Measurements from ENCODE around the gene KIF3A.

The KIF3A gene

DNA sequence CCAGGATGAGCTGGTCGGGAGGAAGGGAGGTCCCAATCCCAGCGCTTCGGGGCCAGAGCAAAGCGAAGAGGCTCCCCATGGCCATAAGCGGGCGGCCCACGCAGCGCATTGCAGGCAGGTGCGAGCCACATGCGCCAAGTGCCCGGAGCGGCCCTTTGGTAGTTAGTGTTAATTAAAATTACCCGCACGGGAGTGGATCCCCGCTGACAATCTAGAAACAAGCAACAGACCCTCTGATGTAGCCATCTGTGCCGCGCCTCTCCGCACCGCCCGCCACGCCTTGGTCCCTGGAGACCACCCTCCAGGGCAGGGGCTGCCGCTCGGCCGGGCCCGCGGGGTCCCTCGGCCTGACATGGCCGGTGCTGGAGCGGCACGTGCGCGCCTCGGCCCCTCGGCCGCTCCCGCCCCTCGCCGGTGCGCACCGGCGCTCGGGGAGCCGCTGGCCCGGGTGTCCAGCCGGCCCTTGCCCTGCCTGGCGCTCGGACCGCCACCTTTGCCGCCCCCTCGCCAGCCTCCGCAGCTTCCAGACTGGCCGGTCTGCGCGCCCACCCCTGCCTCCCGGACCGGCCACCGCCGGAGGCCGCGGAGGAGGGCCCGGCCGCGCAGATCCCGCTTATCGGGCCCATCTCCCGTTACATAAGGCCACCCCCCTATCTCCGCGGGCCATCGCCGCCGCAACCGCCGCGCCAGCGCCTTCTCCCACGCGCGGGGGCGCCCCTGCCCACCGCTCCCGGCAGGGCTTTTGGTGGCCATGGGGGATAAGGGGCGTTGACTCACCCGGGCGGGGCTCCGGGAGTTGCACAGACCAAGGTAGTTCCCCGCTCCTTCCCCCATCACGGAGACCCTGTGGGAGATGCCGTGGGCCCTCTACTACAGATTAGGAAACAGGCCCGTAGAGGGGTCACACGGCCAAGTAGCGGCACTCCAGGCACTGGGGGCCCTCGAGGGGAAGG is 81.2 kb downstream of the KIF3A start:
- no peak for TF ChIP-seq CTCF (IDR thresholded peaks at IDR 0.05; ENCODE audit: low read length)
- DNase-seq: no peak
- Histone ChIP-seq H3K36me3 (replicated peaks; ENCODE audit: insufficient read depth, low read length) (no peaks in the 10 kb centered on the region), H3K79me2 (ENCODE audit: low read length) (no peaks in the 10 kb centered on the region), H4K20me1 (ENCODE audit: insufficient read depth, low read length) (no peaks in the 10 kb centered on the region), H3K27me3 (replicated peaks; ENCODE audit: insufficient read depth, low read length) (no peaks in the 10 kb centered on the region), H3K4me1 (ENCODE audit: low read length) (no peaks in the 10 kb centered on the region), H3K9ac (ENCODE audit: low read length) (no peak overlapping the region), H2AFZ (ENCODE audit: low read length) (no peak overlapping the region), H3K9me2 (replicated peaks; ENCODE audit: insufficient read depth, low read length) (no peaks in the 10 kb centered on the region), H3K9me3 (replicated peaks; ENCODE audit: insufficient read depth, low read length) (no peaks in the 10 kb centered on the region), H3F3A (ENCODE audit: insufficient read depth, low read length) (no peaks in the 10 kb centered on the region), H3K4me3 (ENCODE audit: low read length) (no peak overlapping the region), H3K4me2 (ENCODE audit: low read depth, low read length) (no peak overlapping the region), H3K27ac (ENCODE audit: low read length) (no peak overlapping the region)

DNA sequence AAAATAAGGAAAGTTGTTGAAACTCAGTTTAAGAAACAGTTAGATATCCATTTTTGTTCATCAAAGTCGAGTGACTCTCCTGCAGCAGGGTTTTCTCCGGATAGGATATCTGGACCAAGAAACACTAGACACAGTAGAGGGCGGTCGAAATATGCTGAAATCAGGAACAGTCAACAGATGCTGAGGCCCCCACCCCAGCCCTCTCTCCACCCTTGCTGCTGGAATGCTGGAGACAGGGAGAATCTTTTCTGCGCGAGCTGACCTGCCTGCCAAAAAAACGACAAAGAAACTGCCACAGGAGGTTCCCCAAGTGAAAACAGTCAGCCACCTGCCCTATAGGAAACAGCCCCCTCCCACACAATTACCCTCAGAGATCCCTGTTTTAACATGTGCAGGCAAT is 83.6 kb downstream of the KIF3A start:
- Histone ChIP-seq H3K9me3 (replicated peaks; ENCODE audit: insufficient read depth, low read length) (no peaks in the 10 kb centered on the region), H3K4me1 (ENCODE audit: low read length) (no peaks in the 10 kb centered on the region), H3K9me2 (replicated peaks; ENCODE audit: insufficient read depth, low read length) (no peaks in the 10 kb centered on the region), H3K79me2 (ENCODE audit: low read length) (no peaks in the 10 kb centered on the region), H3K36me3 (replicated peaks; ENCODE audit: insufficient read depth, low read length) (no peaks in the 10 kb centered on the region), H3K27ac (ENCODE audit: low read length) (no peak overlapping the region), H3F3A (ENCODE audit: insufficient read depth, low read length) (no peaks in the 10 kb centered on the region), H3K9ac (ENCODE audit: low read length) (no peak overlapping the region), H4K20me1 (ENCODE audit: insufficient read depth, low read length) (no peaks in the 10 kb centered on the region), H3K4me3 (ENCODE audit: low read length) (no peak overlapping the region), H3K27me3 (replicated peaks; ENCODE audit: insufficient read depth, low read length) (no peaks in the 10 kb centered on the region), H3K4me2 (ENCODE audit: low read depth, low read length) (no peak overlapping the region), H2AFZ (ENCODE audit: low read length) (no peak overlapping the region)
- no peak for TF ChIP-seq CTCF (IDR thresholded peaks at IDR 0.05; ENCODE audit: low read length)
- TF ChIP-seq EZH2phosphoT487 (IDR thresholded peaks at IDR 0.05; ENCODE audit: low read length): no peak
- DNase-seq: no peak

DNA sequence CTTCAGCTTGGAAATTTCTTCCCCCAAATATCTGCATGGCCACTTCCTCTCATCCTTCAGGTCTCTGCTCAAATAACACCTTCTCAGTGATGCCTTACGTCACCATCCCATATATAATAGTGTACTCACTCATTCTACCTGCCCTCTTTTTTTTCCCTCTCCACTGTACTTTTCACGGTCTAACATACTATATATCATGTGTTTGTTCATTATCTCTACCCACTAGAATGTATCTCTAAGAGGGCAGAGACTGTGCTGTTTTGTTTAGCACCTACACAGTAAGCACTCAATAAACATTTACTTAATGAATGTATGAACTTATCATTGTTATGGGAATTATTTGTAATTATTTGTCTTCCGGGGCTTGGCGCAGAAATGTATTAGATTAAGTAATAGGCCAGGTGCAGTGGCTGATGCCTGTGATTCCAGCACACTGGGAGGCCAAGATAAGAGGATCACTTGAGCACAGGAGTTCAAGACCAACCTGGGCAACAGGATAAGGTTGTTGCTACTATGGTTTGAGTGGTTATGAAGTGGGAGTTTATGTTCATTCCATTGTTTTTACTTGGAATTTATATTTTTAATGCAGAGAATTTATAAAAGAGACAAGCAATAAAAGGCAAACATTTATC is 85.4 kb downstream of the KIF3A start:
- Histone ChIP-seq H3K9me3 (replicated peaks; ENCODE audit: insufficient read depth, low read length) (no peaks in the 10 kb centered on the region), H3K27ac (ENCODE audit: low read length) (no peak overlapping the region), H3K4me3 (ENCODE audit: low read length) (no peak overlapping the region), H3K36me3 (replicated peaks; ENCODE audit: insufficient read depth, low read length) (no peaks in the 10 kb centered on the region), H3K4me1 (ENCODE audit: low read length) (no peaks in the 10 kb centered on the region), H3K27me3 (replicated peaks; ENCODE audit: insufficient read depth, low read length) (no peaks in the 10 kb centered on the region), H3K9me2 (replicated peaks; ENCODE audit: insufficient read depth, low read length) (no peaks in the 10 kb centered on the region), H3K9ac (ENCODE audit: low read length) (no peak overlapping the region), H2AFZ (ENCODE audit: low read length) (no peak overlapping the region), H3K79me2 (ENCODE audit: low read length) (no peaks in the 10 kb centered on the region), H3F3A (ENCODE audit: insufficient read depth, low read length) (no peaks in the 10 kb centered on the region), H3K4me2 (ENCODE audit: low read depth, low read length) (no peak overlapping the region), H4K20me1 (ENCODE audit: insufficient read depth, low read length) (no peaks in the 10 kb centered on the region)
- TF ChIP-seq CTCF (IDR thresholded peaks at IDR 0.05; ENCODE audit: low read length) (no peak), EZH2 (optimal IDR thresholded peaks at IDR 0.05; ENCODE audit: low read depth, low read length) (no peak), EZH2phosphoT487 (IDR thresholded peaks at IDR 0.05; ENCODE audit: low read length) (no peak)
- no peak for DNase-seq

Measured in MM.1S (cell line).